HG03460 (cell line): ENCODE data around the gene CDH4.

Source experiments
- ATAC-seq: cut with Tn5 transposase; IDR thresholded peaks from one replicate; pipeline ENCODE4 v1.9.1; 2021; ENCODE audit not compliant: unreplicated experiment

The CDH4 gene

GRCh38 chr20:61696181-61696735, 444.2 kb downstream of the CDH4 start:
- ATAC-seq = no peak

- ATAC-seq = no peak
These were observed 445.9 kb downstream of the CDH4 start for GRCh38 chr20:61697666-61698597.

- ATAC-seq = no peak
These were observed 446.8 kb downstream of the CDH4 start for GRCh38 chr20:61698598-61699494.

- ATAC-seq = no peak
These were observed 447.7 kb downstream of the CDH4 start for GRCh38 chr20:61699495-61700374.

GRCh38 chr20:61700595-61701140, 448.6 kb downstream of the CDH4 start:
- no peak for ATAC-seq

GRCh38 chr20:61701401-61701800, 449.3 kb downstream of the CDH4 start:
- ATAC-seq = no peak

- ATAC-seq = no peak
These were observed 449.7 kb downstream of the CDH4 start for GRCh38 chr20:61701802-61702201.

- no peak for ATAC-seq
These were observed 450.2 kb downstream of the CDH4 start for GRCh38 chr20:61702246-61702645.

- ATAC-seq = no peak
These were observed 452.6 kb downstream of the CDH4 start for GRCh38 chr20:61704661-61705060.

- ATAC-seq = no peak
These were observed 453.6 kb downstream of the CDH4 start for GRCh38 chr20:61705386-61706258.

- no peak for ATAC-seq
These were observed 454.3 kb downstream of the CDH4 start for GRCh38 chr20:61706259-61706961.

- no peak for ATAC-seq
These were observed 456.8 kb downstream of the CDH4 start for GRCh38 chr20:61708891-61709290.

GRCh38 chr20:61710108-61710507, 458.0 kb downstream of the CDH4 start:
- ATAC-seq = no peak

- ATAC-seq = no peak
These were observed 460.6 kb downstream of the CDH4 start for GRCh38 chr20:61712688-61713087.

- no peak for ATAC-seq
These were observed 466.4 kb downstream of the CDH4 start for GRCh38 chr20:61718361-61719005.

GRCh38 chr20:61719691-61720347, 467.8 kb downstream of the CDH4 start:
- ATAC-seq = no peak

- ATAC-seq = no peak
These were observed 468.3 kb downstream of the CDH4 start for GRCh38 chr20:61720348-61720696.
